ENCODE data around the gene TBCD.

TBCD gene

DNA sequence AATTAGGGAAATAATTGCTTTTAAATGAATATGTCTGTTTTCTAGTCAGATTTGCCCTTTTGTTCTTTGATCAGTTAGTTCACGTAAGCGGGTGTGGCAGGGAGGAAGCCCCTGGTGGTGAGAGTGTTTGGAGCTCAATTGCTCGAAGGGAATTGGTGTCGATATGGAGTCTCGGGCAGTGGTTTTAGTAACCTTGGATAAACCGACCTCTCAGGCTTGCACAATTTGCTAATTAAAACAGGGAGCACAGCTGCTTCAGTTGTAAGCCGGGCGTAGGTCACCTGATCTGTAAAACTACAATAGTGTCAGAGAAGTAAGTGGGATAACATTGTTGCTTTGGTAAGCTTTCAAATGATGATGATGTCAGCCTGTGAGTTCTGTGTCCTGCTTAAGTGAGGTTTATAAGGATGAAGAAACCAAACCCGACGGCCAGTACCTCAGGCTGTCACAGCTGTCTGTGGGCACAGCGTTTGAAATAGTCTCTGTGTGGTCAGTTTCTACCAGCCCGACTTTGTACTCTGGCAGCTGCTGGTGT is 85.0 kb downstream of the TBCD start:
- no peak for FAIRE-seq
- TF ChIP-seq, protein P1, sequence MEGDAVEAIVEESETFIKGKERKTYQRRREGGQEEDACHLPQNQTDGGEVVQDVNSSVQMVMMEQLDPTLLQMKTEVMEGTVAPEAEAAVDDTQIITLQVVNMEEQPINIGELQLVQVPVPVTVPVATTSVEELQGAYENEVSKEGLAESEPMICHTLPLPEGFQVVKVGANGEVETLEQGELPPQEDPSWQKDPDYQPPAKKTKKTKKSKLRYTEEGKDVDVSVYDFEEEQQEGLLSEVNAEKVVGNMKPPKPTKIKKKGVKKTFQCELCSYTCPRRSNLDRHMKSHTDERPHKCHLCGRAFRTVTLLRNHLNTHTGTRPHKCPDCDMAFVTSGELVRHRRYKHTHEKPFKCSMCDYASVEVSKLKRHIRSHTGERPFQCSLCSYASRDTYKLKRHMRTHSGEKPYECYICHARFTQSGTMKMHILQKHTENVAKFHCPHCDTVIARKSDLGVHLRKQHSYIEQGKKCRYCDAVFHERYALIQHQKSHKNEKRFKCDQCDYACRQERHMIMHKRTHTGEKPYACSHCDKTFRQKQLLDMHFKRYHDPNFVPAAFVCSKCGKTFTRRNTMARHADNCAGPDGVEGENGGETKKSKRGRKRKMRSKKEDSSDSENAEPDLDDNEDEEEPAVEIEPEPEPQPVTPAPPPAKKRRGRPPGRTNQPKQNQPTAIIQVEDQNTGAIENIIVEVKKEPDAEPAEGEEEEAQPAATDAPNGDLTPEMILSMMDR (IDR thresholded peaks at IDR 0.05; ENCODE audit: insufficient read depth, missing control alignments) = no peak
- DNase-seq (ENCODE audit: insufficient read length, low spot score) = no peak

DNA sequence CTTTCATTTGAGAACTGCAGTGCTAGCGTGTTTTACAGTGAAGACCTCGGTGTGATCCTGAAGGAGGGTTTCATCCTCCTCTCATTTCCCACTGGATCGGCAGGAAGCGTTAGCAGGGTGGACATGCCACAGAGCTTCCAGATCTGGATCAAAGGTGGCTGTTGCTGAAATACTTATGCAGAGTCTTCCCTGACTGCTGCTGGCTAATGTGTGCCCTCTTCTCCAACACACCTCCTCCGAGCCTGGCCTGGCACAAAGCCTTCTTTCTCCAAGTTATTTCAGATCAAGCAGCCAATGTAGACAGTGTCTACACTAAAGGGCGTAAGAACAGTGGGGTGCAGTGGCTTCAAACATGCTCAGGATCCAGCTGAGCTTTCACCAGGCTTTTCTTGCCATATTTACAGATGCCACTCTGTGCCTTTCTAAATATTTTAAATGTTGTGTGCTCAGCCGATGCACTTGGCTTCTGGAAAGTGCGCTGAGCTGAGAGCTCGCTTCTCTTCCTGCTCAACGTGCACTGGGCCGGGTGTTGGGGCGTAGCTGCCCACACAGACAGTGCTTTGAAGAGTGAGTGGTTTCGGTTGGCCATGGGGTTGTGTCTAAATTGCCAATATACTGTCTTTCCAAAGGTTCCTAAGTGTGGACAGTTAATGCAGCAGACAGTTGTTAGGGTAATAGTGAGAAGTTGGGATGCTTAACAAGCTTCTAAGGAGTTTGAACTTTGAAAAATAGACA is 85.9 kb downstream of the TBCD start:
- FAIRE-seq (no peak), DNase-seq (ENCODE audit: insufficient read length, low spot score) (no peak)
- TF ChIP-seq, protein P1 (IDR thresholded peaks at IDR 0.05; ENCODE audit: insufficient read depth, missing control alignments) = no peak

DNA sequence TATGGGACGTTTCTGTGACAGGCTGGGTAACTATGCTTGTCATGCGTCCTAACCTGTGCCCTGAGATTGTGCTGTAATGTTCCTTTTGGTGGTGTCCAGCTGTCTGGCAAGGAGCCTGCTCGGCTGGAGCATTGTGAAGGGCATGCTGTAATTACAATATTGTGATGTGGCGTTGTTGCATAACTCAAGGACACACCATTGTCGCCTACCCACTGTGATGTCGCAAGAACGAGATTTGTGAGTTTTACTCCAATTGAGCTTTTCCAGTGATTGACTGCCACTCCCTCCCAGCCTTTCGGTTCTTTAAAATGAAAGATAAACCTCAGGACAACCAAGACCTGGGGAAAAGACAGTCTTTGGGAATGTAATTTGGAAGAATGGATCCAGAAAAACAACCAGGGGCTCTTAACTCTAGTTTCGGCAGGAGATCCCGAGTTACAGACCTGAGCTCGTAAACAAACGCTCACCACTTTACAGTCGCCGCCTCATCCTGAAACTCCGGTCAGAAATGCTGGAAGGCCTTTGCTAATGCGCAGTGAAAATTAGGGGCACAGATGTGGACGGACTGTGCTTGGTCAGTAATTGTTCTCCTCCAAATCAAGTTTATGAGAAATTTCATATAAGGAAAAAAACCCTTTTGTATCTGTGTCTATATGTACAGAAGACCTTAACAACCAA is 86.7 kb downstream of the TBCD start:
- TF ChIP-seq, protein P1 (IDR thresholded peaks at IDR 0.05; ENCODE audit: insufficient read depth, missing control alignments) = no peak
- no peak for DNase-seq (ENCODE audit: insufficient read length, low spot score)

DNA sequence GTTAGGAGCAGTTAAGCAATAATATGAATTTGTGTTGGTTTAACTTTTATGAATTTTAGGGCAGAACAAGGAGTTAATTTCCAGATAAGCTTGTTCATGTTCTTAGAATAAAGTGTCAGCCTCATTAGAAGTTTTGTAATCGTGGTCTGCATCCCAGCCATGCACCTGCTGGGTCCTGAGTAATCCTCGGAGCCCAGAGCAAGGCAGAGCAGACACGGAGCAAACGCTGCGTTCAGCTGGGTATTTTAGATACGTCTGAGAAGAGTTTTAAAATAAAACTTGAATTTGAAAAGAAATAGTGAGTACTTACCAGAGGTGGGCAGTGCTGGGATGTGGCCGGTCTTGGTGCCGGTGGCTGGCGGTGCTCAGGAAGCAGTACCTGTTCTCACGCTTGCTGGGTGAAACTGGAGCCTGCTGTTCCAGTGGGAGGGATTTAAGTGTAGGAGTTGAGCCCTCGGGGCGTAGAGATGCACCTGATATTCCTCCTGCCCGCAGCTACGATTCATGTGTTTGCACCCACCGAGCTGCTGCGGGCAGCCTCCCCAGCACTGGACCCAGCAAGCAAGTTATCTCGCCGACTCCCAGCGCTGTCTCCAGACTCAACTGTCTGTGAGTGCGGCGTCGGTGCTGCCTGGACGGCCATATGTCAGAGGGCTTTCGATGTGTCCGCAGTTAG is 87.9 kb downstream of the TBCD start, which contains the start of gene ZNF750:
ZNF750 (minus strand) TSS at position 406 of the 676 bp plus-strand sequence. CDS start 7,568 bp downstream, outside the sequence.
- FAIRE-seq (no peak), DNase-seq (ENCODE audit: insufficient read length, low spot score) (no peak)
- TF ChIP-seq, protein P1 (IDR thresholded peaks at IDR 0.05; ENCODE audit: insufficient read depth, missing control alignments) = no peak

More for the DNA sequence above, 86.7 kb downstream of the TBCD start:
- no peak for FAIRE-seq

DNA sequence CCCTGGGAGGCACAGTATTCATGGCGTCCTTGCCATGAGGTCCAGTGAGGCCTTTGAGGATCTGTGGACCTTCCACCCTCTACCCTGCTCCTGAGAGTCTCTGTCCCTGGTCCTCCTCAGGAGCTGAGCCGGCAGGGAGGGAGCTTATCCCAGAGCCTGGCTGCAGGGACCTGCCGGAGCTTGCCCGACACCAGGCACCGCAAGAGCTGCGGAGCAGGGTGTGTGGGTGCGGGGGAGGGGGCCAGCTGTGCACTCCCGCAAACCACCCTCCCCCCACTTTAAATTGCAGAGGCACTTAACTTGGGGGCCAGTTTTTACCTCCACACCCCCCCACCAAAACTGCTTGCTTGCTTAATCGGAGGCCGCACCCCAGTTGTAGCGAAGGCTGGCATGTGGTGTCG is 88.6 kb downstream of the TBCD start:
- TF ChIP-seq, protein P1 (IDR thresholded peaks at IDR 0.05; ENCODE audit: insufficient read depth, missing control alignments) = no peak
- FAIRE-seq (no peak), DNase-seq (ENCODE audit: insufficient read length, low spot score) (no peak)

DNA sequence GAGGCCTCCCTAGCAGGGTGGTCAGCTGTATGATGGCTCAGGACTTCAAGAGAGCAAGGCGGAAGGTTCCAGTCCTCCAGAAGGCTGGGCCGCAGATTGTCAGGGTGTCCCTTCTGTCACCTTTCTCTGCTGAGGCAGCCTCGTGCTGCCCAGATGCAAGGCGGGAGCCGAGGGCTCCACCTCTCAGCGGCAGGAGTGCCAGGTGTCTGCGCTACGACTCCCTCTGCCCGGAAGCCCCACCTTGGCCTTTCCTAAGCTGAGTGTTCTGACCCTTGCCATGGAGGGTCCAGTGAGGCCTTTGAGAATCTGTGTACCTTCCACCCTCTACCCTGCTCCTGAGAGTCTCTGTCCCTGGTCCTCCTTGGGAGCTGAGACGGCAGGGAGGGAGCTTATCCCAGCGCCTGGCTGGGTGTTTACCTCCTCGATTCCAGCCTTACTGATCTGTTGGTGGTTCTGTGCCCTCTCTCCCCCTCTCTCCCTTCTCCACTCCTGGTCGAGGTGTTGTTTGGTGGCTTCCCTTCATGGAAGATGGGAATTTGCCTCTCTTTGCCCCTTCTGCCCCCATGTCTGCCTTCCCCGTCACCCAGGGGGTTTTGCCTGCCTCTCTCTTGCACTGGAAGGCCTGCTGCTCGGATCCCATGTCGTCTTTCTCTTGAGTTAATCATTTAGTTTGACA is 90.2 kb downstream of the TBCD start:
- DNase-seq (ENCODE audit: insufficient read length, low spot score) (no peak), FAIRE-seq (no peak)
- TF ChIP-seq, protein P1 (IDR thresholded peaks at IDR 0.05; ENCODE audit: insufficient read depth, missing control alignments) = no peak

All from D721Med (cell line).